Duodenal mucosa (tissue), 2 donors: ENCODE data around the gene ELMOD1.

ENCODE experiments used
- H3K27ac ChIP-seq: one replicate; pipeline ENCODE4 v1.7.0; 2013; ENCODE audit warnings: low read depth, low read length
- H3K27me3 ChIP-seq, 2 donors: one replicate each; pipeline ENCODE4 v1.7.0; 2013; ENCODE audit warnings: low read length in 2 of 2, control low read depth in 1 of 2; ENCODE audit not compliant: insufficient read depth in 2 of 2, control insufficient read depth in 1 of 2
- H3K36me3 ChIP-seq, 2 donors: one replicate each; pipeline ENCODE4 v1.7.0; 2013; ENCODE audit warnings: low read length in 2 of 2, control low read depth in 1 of 2; ENCODE audit not compliant: insufficient read depth in 2 of 2, control insufficient read depth in 1 of 2
- H3K4me1 ChIP-seq, 2 donors: one replicate each; pipeline ENCODE4 v1.7.0; 2013; ENCODE audit warnings: low read length in 2 of 2, control low read depth in 1 of 2; ENCODE audit not compliant: insufficient read depth in 2 of 2, control insufficient read depth in 1 of 2
- H3K4me3 ChIP-seq, 2 donors: one replicate each; pipeline ENCODE4 v1.7.0; 2013; ENCODE audit warnings: low read length in 2 of 2, low read depth in 1 of 2
- H3K9ac ChIP-seq, 2 donors: one replicate each; pipeline ENCODE4 v1.7.0; 2013; ENCODE audit warnings: low read length in 2 of 2, low read depth in 1 of 2
- H3K9me3 ChIP-seq, 2 donors: one replicate each; pipeline ENCODE4 v1.7.0; 2013; ENCODE audit warnings: low read length in 2 of 2, control low read depth in 1 of 2; ENCODE audit not compliant: control insufficient read depth in 1 of 2

Gene ELMOD1

DNA sequence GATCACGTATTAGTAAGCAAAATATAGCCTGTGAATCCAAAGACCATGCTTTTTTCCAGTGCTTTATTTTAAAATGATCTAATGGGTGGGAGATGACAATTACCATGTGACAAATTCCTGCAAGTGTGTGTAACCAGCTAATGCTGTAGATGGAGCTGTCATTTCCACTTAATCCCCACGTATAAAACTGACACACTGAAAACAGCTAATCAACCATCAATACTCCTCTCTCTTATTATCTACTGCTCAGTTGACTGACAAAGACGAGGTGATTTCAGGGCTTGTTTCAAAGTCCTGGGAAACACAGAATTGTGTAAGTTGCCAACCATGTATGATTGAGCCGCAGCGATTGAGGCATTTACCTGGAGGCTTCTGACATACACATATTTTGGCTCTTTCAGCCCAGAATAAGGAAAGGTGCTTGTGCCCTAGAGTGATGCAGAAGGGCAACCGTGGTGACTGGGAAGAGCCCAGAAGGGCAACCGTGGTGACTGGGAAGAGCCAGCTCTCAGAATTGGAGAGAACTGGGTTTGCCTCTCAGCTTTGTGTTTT is 111.2 kb downstream of the ELMOD1 start:
- Histone ChIP-seq H3K4me1 (no peaks in the 10 kb centered on the region), H3K27ac (no peak overlapping the region), H3K36me3 (no peaks in the 10 kb centered on the region), H3K4me3 (no peak overlapping the region), H3K27me3 (no peaks in the 10 kb centered on the region), H3K9ac (no peak overlapping the region), H3K9me3 (no peaks in the 10 kb centered on the region)

DNA sequence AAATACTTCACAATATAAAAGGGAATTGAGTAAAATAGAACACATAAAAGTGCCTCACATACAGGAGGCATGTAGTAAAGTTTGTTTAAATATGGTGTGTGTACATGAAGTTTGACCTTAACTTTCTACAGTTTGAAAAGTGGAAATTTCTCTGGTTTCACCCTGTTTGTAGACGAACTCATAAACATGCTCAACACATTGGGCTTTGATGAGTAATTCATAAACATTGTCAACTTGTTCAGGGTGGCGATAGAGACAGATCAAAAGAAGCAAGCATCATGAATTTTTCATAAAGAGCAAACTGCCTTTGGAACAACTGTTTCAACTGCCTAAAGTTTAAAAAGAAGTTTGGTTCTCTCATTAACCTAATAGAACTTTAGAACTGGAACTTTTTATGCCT is 111.8 kb downstream of the ELMOD1 start:
- Histone ChIP-seq H3K9me3 (no peaks in the 10 kb centered on the region), H3K4me3 (no peak overlapping the region)

DNA sequence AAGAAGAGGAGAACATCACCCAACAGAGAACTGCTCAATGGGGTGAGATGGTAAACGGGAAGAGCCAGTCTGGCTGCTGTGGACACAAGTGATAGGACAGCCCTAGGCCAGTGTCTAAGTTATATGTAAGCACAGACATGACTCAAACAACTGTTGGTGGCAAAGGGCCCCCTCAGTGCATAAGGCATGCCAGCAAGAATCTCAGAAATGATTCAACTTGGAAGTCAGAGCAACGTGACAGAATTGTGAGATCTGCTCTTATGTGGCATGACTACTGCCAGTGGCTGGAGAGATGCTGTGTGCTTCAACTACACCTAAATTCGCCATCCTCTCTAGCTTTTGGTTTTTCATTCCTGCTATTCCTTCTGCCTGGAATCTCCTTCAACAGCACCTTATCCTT is 113.5 kb downstream of the ELMOD1 start:
- H3K4me3 ChIP-seq, result no peak overlapping the region
- H3K4me1 ChIP-seq, result no peaks in the 10 kb centered on the region
- no peaks in the 10 kb centered on the region for H3K9me3 ChIP-seq
- no peak overlapping the region for H3K9ac ChIP-seq
- H3K27me3 ChIP-seq, result peaks cover 0 to 3% of the 10 kb centered on the region in 2 donors
- H3K36me3 ChIP-seq, result no peaks in the 10 kb centered on the region
- no peak overlapping the region for H3K27ac ChIP-seq

More for the DNA sequence above, 111.8 kb downstream of the ELMOD1 start:
- H3K4me1 ChIP-seq, result no peaks in the 10 kb centered on the region
- no peaks in the 10 kb centered on the region for H3K36me3 ChIP-seq
- H3K27me3 ChIP-seq, result peaks cover 0 to 3% of the 10 kb centered on the region in 2 donors
- no peak overlapping the region for H3K27ac ChIP-seq
- no peak overlapping the region for H3K9ac ChIP-seq

DNA sequence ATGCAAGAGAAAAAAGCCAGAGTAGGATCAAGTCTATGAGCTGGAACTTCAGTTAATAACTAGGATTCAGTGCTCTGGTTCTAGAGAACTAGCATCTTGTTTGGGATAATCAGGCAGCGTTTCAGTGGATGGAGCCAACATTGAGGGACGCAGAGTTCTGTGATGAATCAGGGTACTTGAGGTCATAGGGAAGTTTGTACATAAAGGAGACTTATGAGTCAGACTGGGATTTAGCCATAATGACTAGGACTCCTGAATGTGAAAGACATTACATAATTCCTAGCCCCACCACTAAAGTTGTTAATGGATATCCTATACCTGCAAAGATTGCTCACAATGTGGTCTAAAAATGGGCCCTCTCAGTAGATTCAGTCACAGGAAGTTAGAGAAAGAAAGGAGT is 114.1 kb downstream of the ELMOD1 start:
- H3K27ac ChIP-seq, result no peak overlapping the region
- H3K36me3 ChIP-seq, result no peaks in the 10 kb centered on the region
- H3K4me1 ChIP-seq, result no peaks in the 10 kb centered on the region
- H3K9me3 ChIP-seq, result no peaks in the 10 kb centered on the region
- no peak overlapping the region for H3K9ac ChIP-seq
- H3K4me3 ChIP-seq, result no peak overlapping the region
- H3K27me3 ChIP-seq, result peaks cover 0 to 4% of the 10 kb centered on the region in 2 donors

DNA sequence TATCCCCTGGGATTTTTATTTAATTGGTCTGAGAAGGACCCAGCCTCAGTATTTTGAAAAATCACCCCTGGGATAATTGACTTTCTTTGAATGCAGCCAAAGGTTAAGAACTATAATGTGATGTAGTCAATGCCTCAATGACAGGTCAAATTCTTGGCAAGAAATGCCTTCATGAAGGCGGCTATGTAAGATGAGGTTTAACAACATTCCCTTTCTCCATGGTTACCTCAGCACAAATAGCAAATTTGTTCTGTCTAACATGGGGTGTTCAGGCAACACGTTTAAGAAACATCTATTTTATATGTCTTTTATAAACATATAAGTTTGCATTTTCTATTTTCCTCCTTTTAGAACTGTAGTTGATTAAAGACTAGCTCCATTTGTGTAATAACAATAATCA is 115.6 kb downstream of the ELMOD1 start:
- no peak overlapping the region for H3K9ac ChIP-seq
- no peak overlapping the region for H3K4me3 ChIP-seq
- no peaks in the 10 kb centered on the region for H3K4me1 ChIP-seq
- peaks cover 0 to 6% of the 10 kb centered on the region in 2 donors for H3K27me3 ChIP-seq
- H3K27ac ChIP-seq, result no peak overlapping the region
- H3K9me3 ChIP-seq, result no peaks in the 10 kb centered on the region
- H3K36me3 ChIP-seq, result no peaks in the 10 kb centered on the region

DNA sequence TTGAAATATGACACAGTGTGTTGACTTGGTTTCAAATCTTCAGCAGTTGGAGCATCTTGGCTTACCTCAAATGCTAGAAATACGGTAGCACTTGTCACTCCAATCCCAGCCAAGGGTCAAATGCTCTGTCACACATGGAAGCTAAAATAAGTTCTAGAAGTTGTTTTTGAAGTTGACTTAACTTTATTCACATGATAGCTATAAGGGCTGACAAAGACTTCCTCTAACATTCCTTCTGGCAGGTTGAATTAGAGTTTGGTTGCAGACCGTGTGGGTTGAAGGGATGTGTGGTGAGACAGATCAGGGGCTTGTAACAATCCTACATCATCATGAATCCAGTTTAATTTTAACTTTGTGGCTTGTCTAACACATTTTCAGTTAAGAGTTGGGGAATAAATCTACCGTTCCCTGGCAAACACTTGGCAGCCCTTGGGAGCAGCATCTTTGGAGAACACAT is 116.3 kb downstream of the ELMOD1 start:
- H3K9me3 ChIP-seq, result no peaks in the 10 kb centered on the region

DNA sequence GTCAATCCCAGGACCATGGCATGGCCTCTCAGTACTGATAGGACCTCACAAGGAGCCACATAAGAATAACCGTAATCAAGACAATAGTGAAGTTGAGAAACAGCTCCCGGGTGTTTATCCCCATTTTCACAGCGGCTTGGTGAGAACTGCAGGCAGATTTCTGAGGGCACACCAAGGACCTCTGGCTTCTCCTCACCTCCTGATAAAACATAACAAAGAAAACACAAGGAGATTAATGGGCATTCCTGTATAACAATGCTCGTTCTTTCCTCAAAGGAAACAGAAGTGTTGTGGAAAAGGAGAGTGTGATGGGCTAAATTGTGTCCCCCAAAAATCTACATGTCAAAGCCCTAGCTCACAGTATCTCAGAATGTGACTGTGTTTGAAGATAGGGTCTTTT is 116.9 kb downstream of the ELMOD1 start:
- Histone ChIP-seq H3K27ac (no peak overlapping the region), H3K9ac (no peak overlapping the region), H3K36me3 (no peaks in the 10 kb centered on the region), H3K27me3 (peaks cover 0 to 6% of the 10 kb centered on the region in 2 donors), H3K9me3 (no peaks in the 10 kb centered on the region), H3K4me3 (no peak overlapping the region), H3K4me1 (no peaks in the 10 kb centered on the region)

More for the DNA sequence above, 116.3 kb downstream of the ELMOD1 start:
- Histone ChIP-seq H3K27me3 (peaks cover 0 to 6% of the 10 kb centered on the region in 2 donors), H3K4me3 (no peak overlapping the region), H3K36me3 (no peaks in the 10 kb centered on the region), H3K4me1 (no peaks in the 10 kb centered on the region), H3K9ac (no peak overlapping the region), H3K27ac (no peak overlapping the region)

DNA sequence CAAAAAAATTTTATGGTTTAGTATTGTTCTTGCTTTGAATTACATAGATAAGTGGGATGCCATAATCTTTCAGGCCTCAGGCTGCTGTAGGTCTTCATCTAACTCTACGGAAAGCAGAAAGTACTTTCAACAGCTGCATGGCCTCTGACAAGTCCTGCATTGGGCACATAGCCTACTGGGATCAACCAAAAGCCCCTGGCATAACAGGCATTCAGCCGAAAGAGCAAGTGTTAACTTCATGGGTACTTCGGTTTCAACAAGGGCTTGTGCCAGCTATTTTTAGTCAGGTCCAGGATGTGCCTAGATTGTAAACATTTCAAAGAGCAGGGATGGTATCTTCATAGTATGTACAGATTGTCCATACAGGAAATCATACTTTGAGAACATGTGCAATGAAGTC is 117.8 kb downstream of the ELMOD1 start:
- H3K27me3 ChIP-seq, result peaks cover 0 to 6% of the 10 kb centered on the region in 2 donors
- no peak overlapping the region for H3K4me3 ChIP-seq
- H3K27ac ChIP-seq, result no peak overlapping the region
- no peak overlapping the region for H3K9ac ChIP-seq
- H3K9me3 ChIP-seq, result no peaks in the 10 kb centered on the region
- no peaks in the 10 kb centered on the region for H3K4me1 ChIP-seq
- no peaks in the 10 kb centered on the region for H3K36me3 ChIP-seq

DNA sequence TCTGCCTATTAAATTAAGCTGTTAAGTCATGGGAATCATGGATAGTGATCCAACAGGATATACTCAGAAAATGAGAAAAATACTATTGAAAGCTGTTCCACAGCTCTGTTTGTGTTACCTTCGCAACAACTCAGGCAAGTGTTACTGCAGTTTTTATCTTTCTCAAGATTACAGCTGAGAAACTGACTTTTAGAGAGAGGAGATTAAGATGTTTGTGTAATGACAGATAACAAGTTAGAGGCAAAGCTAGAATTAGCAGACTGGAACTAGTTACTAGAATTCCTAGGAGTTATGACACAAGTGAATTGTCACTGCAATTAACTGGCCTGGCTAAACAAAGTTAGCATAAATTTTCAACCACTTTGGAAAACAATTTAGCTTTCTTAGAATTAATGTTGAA is 119.4 kb downstream of the ELMOD1 start:
- Histone ChIP-seq H3K27ac (no peak overlapping the region), H3K36me3 (no peaks in the 10 kb centered on the region), H3K4me3 (no peak overlapping the region), H3K4me1 (no peaks in the 10 kb centered on the region), H3K9me3 (no peaks in the 10 kb centered on the region), H3K27me3 (peaks cover 0 to 6% of the 10 kb centered on the region in 2 donors), H3K9ac (no peak overlapping the region)

DNA sequence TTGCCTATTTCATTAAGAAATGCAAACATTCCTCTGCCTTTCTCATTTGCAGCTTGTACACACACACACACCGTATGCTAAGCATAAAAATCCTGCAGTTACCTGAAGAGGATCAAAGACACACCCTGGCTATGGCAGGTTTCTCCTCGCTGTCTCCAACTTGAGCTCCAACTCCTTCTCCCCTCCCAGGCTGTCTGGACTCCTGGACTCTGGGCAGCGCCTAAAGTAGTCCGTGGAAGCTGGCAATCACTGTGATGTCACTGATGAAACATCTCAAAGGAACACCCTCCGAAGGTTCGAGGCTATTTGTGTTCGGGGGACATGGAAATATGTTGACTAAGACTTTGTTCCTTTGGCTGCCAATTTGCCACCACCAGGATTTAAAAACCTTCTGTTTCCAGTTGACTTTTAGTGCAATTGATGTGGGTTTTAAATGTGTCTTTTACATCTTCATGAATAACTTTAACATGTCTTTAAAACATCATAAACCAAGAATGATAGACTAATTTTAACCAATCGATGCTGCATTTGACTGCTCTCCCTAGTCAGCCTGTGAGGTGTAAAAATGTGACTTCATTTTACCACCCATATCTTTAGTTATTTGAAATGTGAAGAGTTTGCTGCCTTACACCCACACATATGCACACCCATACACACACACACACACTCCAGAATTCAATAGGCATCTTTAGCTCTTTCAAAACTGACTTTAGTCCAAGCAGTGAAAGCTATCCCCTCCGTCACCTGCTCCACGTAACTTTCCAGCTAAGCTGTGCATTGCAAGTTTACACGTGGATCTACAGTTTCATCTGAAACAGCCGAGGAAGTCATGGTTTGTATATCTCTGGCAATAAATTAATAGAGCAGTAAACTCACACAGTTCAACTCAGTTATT is 121.2 kb downstream of the ELMOD1 start, which contains the start of gene SLN:
TSS of gene SLN (minus strand) at position 196 of the 895 bp plus-strand sequence.
- Histone ChIP-seq H3K9ac (no peak within 1 kb of the TSS), H3K4me1 (no peaks in the 10 kb centered on the region), H3K9me3 (no peaks in the 10 kb centered on the region), H3K4me3 (no peak within 1 kb of the TSS), H3K27me3 (peaks cover 0 to 6% of the 10 kb centered on the region in 2 donors), H3K36me3 (no peaks in the 10 kb centered on the region), H3K27ac (no peak within 1 kb of the TSS)
